ENCODE measurements around the gene YOD1. TPM values are rescaled to one million over a fixed set of nuclear protein-coding genes. Genes with fewer than 3 reads are reported as not detected.

YOD1 gene
- total RNA-seq, 1 donor from 2014 or later = 4.2 TPM

DNA sequence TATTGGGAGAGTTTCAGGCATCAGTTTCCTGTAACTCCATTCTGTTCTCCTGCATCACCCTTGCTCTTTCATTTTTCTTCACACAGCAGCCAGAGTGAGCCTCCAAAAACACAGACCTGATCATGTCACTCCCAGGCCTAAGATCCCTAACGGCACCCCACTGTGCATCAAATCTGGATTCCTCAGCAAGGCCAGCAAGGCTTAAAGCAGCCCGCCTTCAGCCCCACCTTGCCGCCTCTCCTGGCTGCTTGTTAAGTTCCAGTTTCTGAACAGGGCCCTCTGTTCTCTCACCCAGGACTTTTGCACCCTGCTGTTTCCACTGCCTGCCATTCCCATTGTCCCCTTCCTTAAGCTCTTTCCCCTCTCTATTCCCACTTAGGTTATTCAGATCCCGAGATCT, 47.8 kb downstream of the YOD1 start:
- no peak for DNase-seq
- H3K36me3 ChIP-seq = no peaks in the 10 kb centered on the region
- no peak overlapping the region for H3K4me3 ChIP-seq
- H3K27me3 ChIP-seq (ENCODE audit: low read depth) = peaks cover 4% of the 10 kb centered on the region
- intact Hi-C loops (cut with micrococcal nuclease) = no loop called here
- H3K27ac ChIP-seq (replicated peaks) = no peak overlapping the region
- TF ChIP-seq, protein P1, sequence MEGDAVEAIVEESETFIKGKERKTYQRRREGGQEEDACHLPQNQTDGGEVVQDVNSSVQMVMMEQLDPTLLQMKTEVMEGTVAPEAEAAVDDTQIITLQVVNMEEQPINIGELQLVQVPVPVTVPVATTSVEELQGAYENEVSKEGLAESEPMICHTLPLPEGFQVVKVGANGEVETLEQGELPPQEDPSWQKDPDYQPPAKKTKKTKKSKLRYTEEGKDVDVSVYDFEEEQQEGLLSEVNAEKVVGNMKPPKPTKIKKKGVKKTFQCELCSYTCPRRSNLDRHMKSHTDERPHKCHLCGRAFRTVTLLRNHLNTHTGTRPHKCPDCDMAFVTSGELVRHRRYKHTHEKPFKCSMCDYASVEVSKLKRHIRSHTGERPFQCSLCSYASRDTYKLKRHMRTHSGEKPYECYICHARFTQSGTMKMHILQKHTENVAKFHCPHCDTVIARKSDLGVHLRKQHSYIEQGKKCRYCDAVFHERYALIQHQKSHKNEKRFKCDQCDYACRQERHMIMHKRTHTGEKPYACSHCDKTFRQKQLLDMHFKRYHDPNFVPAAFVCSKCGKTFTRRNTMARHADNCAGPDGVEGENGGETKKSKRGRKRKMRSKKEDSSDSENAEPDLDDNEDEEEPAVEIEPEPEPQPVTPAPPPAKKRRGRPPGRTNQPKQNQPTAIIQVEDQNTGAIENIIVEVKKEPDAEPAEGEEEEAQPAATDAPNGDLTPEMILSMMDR (IDR thresholded peaks at IDR 0.05; ENCODE audit: borderline replicate concordance) = no peak
- no peaks in the 10 kb centered on the region for H3K9me3 ChIP-seq (replicated peaks)
- H3K4me1 ChIP-seq = peaks cover 10% of the 10 kb centered on the region

DNA sequence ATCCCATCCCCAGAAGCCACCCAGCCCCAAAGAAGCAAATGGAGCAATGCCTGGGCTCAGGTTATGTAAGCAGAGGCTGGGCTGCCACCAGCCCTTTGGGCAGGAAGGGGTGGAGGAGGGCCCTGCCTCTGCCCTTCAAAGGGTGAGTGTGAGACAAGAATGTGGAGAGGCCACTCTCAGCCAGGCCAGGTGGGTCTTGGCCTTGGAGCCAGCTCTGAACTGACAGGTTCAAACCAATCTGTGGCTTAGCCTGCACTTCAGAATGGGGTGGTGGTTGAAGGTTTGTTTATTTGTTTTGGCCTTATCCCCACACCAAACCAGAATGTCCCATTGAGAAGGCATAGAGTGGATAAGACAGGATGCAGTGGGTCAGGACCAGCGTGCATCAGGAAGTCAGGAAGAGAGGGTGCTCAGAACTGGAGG, 48.3 kb downstream of the YOD1 start:
- H3K9me3 ChIP-seq (replicated peaks) = no peaks in the 10 kb centered on the region
- peaks cover 10% of the 10 kb centered on the region for H3K4me1 ChIP-seq
- no peak overlapping the region for H3K27ac ChIP-seq (replicated peaks)
- TF ChIP-seq, protein P1 (IDR thresholded peaks at IDR 0.05; ENCODE audit: borderline replicate concordance) = no peak
- no peak for DNase-seq
- no peak overlapping the region for H3K4me3 ChIP-seq
- peaks cover 4% of the 10 kb centered on the region for H3K27me3 ChIP-seq (ENCODE audit: low read depth)
- H3K36me3 ChIP-seq = no peaks in the 10 kb centered on the region
- intact Hi-C loops (cut with micrococcal nuclease) = no loop called here

DNA sequence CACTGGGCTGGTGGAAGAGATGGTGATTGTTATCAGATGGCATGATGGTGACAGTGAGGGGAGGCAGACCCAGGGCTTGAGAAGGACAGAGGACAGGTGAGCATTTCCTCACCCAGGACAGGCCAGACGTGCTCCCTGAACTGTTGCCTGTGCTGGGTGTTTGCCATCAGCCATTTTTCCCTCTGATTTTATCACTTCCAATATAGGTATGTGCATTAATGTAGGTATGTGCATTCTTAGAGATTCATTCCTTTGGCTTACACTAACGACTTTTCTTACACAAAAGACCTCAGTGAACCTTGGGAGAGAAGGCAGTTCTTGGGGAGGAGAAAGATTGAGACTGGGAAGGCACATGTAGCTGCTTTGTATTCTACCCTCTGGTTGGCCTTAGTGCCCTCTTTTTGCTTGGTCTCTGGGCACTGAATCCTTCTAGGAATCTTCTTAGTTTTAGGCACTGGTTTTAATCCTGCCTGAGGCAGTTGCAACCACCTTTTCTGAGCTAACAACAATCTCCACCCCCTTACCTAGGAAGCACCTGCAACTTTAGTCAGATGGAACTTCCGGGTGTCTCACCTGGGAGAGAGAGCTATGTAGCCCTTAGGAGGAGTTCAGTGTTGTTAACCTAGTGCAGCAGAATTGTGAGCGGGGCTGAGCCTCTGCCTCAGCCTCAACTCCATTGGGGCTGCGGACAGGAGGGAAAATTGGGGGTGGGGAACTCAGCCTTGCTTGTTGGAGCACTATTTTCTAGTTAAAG, 49.3 kb downstream of the YOD1 start:
- no peaks in the 10 kb centered on the region for H3K9me3 ChIP-seq (replicated peaks)
- H3K4me3 ChIP-seq = no peak overlapping the region
- peaks cover 10% of the 10 kb centered on the region for H3K4me1 ChIP-seq
- H3K27me3 ChIP-seq (ENCODE audit: low read depth) = peaks cover 4% of the 10 kb centered on the region
- no peaks in the 10 kb centered on the region for H3K36me3 ChIP-seq
- DNase-seq = no peak
- H3K27ac ChIP-seq (replicated peaks) = no peak overlapping the region
- TF ChIP-seq, protein P1 (IDR thresholded peaks at IDR 0.05; ENCODE audit: borderline replicate concordance) = no peak
- intact Hi-C loops (cut with micrococcal nuclease) = no loop called here

DNA sequence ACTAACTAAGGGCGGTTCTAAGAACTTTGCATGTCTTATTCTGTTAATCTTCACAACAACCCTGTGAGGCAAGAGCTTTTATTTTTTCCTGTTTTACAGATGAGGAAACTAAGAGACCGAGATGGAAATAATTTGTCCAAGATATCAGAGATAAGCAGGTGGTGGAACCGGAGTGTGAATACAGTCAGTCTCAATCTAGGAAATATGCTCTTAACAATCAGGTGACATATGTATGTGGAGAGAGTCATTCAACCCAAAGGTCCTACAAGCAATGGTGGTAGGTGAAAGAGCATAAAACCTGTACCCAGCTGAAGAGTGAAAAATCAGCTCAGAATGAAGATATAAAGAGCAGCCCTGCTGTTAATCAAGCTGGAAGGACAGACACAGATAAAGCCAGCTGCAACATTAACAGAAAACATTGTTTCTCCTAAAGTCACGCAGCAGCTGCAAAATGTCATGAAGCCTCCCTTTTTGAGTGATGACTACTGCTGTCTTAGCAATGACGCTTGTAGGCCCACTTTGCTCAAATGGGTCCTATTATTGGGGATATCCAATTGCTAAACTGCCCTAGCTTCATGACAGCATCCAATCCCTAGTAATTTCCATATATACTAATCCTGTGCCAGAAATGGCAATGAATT, 50.2 kb downstream of the YOD1 start:
- no peak overlapping the region for H3K4me3 ChIP-seq
- no peak overlapping the region for H3K27ac ChIP-seq (replicated peaks)
- no peak for DNase-seq
- intact Hi-C loops (cut with micrococcal nuclease) = no loop called here
- H3K36me3 ChIP-seq = no peaks in the 10 kb centered on the region
- TF ChIP-seq, protein P1 (IDR thresholded peaks at IDR 0.05; ENCODE audit: borderline replicate concordance) = no peak
- peaks cover 10% of the 10 kb centered on the region for H3K4me1 ChIP-seq
- H3K9me3 ChIP-seq (replicated peaks) = no peaks in the 10 kb centered on the region
- H3K27me3 ChIP-seq (ENCODE audit: low read depth) = peaks cover 4% of the 10 kb centered on the region

DNA sequence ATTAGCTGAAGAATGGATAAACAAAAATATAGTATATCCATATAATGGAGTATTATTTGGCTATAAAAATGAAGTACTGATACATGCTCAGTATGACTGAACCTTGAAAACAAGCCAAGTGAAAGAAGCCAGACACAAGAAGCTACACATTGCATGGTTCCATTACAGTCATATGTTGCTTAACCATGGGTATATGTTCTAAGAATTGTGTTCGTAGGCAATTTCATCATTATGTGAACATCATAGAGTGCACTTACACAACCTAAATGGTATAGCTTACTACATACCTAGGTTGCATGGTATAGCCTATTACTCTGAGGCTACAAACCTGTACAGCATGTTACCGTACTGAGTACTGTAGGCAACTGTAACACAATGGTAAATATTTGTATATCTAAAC, 52.2 kb downstream of the YOD1 start:
- intact Hi-C loops (cut with micrococcal nuclease) = no loop called here
- no peak overlapping the region for H3K4me3 ChIP-seq
- H3K36me3 ChIP-seq = no peaks in the 10 kb centered on the region
- H3K27ac ChIP-seq (replicated peaks) = no peak overlapping the region
- H3K9me3 ChIP-seq (replicated peaks) = no peaks in the 10 kb centered on the region
- H3K27me3 ChIP-seq (ENCODE audit: low read depth) = peaks cover 18% of the 10 kb centered on the region
- TF ChIP-seq, protein P1 (IDR thresholded peaks at IDR 0.05; ENCODE audit: borderline replicate concordance) = no peak
- H3K4me1 ChIP-seq = no peaks in the 10 kb centered on the region
- DNase-seq = no peak

Other genes with a start within 250 kb of the YOD1 start
- not detected for gene IL20, start 185.6 kb downstream of the YOD1 start, total RNA-seq
- not detected for gene IL24, start 153.8 kb downstream of the YOD1 start, total RNA-seq
- 3.3 TPM for gene FCMR, start 129.3 kb downstream of the YOD1 start, total RNA-seq
- 0.91 TPM for gene PIGR, start 104.7 kb downstream of the YOD1 start, total RNA-seq
- gene FCAMR, start 80.7 kb downstream of the YOD1 start, total RNA-seq = not detected
- gene C1orf116, start 18.5 kb downstream of the YOD1 start, total RNA-seq = 0.74 TPM
- 107 TPM for gene PFKFB2, start 2.1 kb upstream of the YOD1 start, total RNA-seq
- 0.30 TPM for gene C4BPB, start 37.7 kb upstream of the YOD1 start, total RNA-seq
- gene C4BPA, start 53.0 kb upstream of the YOD1 start, total RNA-seq = not detected